Measurements from ENCODE around the gene PPME1.

DNA sequence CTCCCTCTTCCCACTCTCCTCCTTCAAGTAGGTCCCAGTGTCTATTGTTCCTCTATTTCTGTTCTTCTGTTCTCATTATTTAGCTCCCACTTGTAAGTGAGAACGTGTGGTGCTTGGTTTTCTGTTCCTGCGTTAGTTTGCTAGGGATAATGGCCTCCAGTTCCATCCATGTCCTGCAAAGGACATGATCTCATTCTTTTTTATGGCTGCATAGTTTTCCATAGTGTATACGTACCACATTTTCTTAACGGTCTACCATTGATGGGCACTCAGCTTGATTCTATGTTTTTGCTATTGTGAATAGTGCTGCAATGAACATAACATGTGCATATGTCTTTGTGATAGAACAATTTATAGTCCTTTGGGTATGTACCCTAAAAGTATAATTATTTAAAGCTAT lies 26.5 kb upstream of the PPME1 start:
- TF ChIP-seq CTCF (IDR thresholded peaks at IDR 0.05) (no peak), POLR2A (IDR thresholded peaks at IDR 0.05) (no peak), POLR2AphosphoS5 (IDR thresholded peaks at IDR 0.05; ENCODE audit: insufficient read depth in 1 of 2, low read depth in 1 of 2) (no peak)

Data from vagina (tissue), 2 donors.